Kidney capillary endothelial cell (primary cell): ENCODE measurements around the gene GRIA1.

ENCODE experiments used
- DNase-seq: peaks from one replicate; pipeline ENCODE4 v3.0.0-alpha.2; 2018; ENCODE audit warnings: low spot score

Gene GRIA1

DNA sequence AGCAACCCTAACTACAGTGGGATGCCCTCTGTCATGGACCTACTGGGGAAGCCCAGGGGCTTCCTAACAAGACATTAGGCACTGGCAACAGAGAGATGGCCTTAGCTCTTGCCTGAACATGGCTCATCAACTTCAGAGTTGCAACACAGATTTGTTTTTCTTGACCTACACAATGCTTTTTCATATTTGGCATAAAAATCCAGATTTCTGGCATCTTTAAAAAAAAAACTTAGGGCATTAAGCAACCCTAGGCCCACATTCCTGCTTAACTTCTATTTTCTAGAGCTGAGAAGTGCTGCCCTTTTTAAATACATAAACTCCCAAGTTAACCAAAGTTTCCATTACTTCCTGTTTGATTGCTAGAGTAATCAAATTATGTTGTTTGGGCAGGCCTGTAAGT lies 8.0 kb downstream of the GRIA1 start:
- no peak for DNase-seq

DNA sequence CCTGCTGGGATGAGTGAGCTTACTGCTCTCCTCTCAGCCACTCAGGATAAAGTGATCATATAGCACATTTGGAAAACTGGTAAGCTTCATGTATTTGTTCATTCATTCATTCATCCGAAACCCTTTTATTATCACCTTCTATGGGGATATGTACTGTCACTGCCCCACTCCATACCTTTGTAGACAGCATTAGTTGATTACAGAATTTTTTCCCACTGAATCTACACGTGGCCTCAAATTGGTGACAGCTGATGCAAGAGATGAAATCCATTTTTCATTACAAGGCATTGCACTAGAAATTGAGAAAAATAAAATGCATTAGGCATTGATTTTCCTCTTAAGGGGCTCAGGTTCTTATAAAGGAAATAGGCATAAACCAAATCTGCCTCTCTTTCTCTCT lies 9.7 kb downstream of the GRIA1 start:
- no peak for DNase-seq

DNA sequence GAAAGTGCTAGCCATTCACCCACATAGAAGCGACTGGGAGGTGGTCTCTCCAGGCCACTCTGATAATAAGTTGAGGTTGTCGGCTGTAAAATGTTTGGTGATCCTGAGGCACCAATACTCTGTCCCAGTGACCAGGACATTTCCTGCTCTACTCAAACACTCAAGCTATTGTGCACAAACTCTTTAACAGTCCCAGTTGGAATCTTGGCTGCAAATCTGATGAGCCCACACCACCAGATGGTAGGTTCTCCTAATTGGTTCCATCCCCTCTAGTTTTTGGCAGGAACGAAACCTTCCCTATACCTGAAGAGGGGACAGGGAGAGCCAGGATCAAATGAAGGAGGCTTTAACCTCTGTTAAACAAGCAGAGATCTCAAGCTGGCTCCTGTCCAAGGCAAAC lies 14.3 kb downstream of the GRIA1 start:
- no peak for DNase-seq

DNA sequence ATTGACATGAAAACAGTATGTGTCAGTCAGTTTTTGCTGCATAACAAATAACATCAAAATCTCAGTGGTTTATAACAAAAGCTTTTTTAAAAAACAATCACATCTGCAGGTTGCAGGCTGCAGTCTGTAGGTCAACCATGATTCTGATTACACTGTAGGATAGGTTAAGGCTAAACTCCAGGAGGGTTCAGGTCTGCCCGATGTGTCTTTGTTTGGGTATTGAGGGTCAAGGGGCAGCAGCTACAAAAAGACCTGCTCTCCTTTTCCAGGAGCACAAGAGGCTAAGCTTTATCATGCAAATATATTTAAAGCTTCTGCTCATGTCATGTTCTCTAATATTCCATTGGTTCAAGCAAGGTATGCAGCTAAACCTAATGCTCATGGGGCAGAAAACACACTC lies 18.2 kb downstream of the GRIA1 start:
- DNase-seq = no peak

DNA sequence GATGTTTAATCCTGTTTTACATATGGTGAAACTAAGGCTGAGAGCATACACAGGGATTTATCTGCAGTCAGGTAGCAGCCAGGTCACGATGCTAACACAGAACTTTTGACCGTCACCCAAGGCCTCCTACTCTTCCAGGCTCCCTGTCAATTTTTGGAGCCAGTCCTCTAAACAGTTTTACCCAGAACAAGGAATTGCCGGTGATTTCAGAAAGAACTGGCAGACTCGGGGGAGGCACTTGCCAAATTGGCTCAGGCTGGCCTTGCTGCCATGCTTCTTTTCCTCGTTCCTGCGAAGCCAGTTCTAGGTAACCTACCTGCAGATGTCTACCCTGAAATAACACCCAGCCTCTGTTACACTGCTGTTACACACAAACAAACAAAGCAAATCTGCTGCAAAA lies 21.2 kb downstream of the GRIA1 start:
- DNase-seq = no peak

DNA sequence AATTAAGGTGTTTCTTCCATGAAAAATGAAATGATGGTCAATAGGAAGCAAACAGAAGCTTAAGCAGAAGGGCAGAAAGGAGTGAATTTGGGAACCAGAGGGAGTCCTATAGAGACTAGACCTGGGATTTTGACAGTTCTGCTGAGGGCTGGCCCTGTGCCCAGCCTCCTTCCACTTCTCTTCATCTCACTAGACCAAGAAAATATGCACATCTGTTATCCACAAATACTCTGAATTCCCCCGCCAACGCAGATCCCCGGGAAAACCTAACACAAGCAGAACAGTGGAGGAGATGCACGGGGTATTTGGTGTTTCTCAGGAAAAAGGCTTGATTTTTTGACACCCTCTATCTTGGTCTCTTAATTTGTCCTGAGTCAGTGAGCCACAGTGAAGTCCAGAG lies 22.7 kb downstream of the GRIA1 start:
- DNase-seq = no peak

DNA sequence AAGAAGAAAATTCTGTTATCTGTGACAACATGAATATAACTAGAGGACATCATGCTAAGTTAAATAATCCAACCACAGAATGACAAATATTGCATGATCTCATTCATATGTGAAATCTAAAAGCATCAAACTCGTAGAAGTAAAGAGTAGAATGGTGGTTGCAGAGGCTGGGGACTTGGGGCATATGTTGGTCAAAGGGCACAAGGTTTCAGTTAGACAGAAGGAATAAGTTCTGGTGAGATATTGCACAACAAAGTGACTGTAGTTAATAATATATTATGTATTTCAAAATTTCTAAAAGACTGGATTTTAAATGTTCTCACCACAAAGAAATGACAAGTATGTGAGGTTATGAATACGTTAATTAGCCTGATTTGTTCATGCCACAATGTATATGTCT lies 24.8 kb downstream of the GRIA1 start:
- DNase-seq = no peak

DNA sequence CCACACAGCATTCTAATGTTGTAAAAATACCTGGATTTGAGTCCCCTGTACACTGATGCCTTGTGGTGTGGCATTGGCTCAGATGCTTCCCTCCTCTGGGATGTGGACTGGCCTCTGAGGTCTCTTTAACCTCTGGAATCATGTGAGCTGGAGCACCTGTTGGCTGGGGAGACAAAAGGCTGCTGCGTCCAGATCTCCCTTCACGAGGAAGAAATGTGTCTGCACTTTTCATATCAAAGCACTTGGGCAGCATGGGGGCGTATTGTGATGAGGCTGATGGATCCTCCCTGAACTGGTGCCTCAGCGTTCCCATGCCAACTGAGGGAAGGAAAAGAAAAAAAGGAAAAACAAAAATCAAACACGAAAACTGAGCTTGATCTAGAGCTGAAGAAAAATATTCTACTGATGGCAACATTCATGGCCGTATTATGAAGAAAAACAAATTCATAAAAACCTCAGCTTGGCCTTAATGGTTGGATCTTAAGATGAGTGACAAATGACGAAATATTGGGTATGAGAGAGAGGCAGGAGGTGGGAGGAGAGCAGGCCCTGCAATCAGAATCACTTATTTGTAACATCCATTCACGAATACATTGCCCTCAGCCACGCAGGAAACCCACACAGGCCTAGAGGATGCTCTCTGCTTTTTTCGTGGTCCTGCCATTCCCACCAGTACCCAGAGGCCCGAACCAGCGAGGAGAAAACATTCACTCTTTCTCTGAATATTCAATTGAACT lies 26.2 kb downstream of the GRIA1 start:
- DNase-seq = no peak

DNA sequence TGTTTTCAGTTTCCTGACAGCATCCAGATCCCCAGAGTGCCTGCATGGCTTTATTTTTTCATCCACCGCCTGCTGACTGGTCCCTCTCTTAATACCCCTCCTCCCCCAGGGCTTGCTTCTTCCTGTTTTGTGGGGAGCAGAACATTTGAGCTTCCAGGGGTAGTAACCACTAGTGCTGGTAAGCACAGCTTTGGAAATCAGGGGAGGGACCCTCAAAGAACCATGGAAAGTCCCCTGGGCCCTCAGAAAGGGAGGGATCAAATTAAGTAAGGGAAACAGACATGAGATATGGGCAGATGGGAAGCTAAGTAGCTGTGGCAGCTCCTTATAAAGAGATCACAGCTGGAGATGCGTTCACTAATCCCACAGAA lies 26.8 kb downstream of the GRIA1 start:
- no peak for DNase-seq

DNA sequence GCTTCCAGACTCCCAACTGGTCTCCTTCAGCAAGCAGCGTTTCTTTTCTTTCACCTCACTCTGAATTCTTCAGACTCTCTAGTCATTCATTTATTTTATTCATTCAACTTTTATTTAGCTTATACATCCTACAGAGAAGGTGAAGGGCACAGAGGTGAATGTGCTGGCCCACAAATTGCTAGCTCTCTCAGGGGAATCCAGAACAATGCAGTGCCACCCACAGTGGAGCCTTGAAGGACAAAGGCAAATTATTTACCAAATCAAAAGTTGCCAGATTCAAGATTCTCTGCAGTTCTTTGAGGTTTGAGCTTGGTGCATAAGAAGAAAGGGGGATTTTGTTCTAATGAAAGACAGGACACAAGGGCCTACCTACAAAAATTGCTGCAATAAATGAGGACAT lies 29.7 kb downstream of the GRIA1 start:
- no peak for DNase-seq

DNA sequence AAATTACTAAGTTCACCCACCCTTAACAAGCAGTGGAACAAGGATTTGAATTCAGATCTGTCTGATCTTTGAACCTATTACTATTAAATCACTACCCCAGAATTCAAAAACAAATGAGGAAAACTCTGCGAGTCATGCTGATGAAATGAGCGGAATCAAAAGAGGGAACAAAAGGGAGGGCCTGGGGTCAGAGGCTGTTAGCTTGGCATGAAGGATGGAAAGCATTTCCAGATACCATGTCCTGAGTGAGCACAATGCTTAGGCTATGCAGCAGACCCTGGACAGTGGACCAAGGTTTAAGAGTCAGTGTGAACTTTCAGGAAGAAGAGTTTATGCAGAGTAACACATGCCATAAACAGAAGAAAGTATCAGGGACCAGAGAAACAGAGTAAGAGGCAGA lies 30.5 kb downstream of the GRIA1 start:
- DNase-seq = no peak

DNA sequence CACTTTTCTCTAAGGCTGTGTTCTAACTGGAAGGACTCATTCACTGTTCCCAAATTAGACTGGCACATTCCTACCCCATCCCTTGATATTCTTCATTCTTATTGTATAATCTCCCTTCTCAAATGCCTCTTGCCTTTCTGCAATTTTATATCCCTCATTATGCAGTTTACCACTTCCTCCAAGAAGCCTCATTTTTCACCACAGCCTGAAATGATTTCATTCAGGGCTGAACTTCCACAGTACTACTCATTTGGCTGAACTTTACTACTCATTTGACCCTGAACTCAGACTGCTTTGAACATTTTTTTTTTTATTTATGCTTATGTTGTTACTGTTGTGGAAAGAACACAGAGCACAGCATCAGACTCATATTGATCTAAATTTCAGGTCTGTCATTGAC lies 32.7 kb downstream of the GRIA1 start:
- no peak for DNase-seq

DNA sequence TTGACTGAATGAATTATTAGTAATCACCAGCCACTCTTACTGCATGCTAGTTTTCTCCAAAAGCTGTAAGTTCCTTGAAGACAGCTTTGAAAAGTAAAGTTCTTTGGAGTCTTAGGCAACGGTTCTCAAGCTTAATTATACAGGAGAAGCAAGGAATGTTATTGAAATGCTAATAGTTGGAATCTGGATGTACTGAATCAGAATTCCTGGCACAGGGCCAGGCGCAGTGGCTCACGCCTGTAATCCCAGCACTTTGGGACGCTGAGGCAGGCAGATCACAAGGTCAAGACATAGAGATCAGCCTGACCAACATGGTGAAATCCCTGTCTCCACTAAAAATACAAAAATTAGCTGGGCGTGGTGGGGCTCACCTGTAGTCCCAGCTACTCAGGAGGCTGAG lies 33.4 kb downstream of the GRIA1 start:
- DNase-seq = peak; percentile 9

DNA sequence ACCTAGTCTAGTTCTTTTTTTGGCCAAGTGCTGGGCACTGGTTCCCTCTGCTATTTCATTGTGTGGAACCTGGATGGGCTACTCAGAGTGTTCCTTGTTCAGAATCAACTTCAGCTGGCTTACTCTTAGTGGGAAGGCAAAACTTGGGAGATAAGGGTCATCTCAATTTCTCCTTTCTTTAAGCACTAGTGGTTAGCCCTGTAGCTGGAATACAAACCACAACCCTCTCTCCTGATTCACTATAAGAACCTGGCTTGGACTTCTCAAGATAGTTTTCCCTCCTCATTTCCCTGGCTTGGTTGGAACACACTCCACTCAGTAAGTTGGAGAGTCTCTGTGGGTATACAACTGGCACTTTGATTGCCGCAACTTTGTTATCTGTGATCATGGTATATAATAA lies 35.1 kb downstream of the GRIA1 start:
- no peak for DNase-seq

DNA sequence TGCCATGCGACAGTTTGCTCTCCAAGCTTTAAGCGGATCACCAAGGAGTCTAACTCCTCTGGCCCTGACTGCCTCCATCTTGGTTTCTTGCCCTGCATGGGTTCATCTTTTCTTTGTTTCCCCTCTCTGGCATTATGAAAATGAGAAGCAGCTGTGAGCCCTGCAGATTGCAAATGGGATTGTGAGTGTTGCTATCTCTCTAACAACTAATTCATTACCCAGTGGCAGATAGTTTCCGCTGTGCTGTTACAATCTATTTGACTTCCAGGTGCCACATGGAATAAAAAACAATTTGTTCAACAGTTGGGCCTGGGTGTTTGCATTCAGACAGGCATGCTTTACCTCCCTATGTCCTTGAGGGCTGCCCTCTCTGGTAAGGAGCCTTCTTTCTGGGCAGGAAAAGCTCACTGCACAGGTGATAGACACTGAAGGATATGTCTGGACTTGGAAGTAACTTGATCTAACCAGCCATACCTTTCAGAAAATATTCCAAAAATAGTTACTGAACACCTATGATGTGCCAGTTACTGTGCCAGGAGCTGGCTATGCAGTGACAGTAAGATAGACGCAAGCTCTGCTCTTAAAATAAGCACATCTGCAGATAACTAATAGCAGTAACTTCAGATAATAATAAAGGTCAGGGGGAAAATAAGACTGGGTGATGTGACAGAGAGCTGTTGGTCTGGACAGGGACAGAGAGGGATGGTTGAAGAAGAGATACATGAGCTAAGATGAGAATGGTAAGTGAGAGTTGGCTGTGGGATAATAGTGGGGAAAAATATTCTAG lies 40.1 kb downstream of the GRIA1 start:
- no peak for DNase-seq

DNA sequence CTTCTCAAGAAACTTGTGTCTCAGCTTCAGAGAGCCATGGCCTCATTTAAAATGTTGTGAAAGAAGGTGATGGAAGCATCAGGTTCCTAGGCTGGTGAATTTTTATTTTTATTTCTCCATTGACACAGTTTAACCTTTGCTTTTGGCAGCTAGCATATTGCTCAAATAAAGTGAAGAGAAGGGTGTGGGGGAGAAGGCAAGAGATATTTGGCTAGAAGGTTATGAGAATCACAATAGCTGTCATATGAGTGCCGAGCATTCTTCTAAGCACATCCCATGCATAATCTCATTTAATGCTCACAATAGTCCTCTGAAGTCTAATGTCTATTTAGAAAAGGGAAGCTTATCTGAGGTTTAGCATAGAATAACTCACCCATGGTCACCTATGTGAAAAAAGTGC lies 43.1 kb downstream of the GRIA1 start:
- no peak for DNase-seq

DNA sequence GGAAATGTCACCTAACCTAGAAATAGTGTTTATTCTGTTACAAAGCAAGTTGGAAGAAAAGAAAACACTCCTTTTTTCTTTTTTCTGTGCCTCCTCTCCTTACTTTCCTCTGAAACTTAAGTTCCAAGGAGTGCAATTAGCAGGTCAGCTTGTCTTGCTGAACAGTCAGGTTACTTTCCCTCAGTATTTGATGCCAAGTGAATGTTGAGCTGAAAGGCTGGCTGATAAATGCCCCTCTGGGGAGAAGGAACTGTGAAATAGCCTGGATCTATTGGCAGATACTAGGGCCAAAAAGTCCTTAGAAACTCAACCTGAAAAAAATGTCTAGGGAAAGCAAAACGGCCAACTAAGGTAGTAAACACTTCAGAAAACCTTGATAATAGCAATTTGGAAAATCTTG lies 43.6 kb downstream of the GRIA1 start:
- DNase-seq = no peak

DNA sequence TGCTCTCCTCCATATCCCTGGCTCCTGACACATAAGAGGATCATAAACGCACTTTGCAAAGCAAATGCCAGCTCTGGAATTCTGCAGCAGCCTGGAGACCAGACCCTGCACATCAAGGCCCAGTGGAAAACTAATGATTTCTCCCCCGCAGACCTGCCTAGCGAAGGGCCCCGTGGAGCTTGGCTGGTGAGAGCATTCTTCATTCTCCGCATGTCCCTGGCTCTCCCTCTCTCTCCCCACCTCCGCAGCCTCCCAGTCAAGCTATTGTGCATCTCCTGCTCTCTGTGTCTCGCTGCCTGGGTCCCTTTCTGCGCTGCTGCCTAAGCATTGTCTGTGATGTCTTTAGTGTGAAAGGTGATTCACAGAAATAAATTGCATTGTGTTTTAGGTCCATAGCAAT lies 46.7 kb downstream of the GRIA1 start:
- no peak for DNase-seq

DNA sequence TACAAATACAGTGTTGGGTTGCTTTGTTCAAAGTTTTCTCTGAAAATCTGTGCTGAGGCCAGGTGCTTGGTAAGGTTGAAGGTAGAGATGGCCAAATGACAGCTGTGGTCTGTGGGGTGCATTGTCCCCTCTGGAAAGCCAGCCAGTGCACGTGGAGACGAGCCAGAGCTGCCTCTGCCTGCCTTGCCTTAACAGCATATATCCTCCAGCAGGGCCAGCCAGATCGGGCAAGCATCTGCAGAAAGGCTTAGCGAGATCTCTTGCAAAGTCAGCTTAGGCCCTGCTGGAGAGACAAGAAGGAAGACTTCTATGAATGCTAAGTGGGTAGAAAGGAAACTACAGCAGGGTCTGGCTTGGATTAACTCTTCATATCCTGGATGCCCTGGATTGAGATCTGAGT lies 49.5 kb downstream of the GRIA1 start:
- DNase-seq = no peak

DNA sequence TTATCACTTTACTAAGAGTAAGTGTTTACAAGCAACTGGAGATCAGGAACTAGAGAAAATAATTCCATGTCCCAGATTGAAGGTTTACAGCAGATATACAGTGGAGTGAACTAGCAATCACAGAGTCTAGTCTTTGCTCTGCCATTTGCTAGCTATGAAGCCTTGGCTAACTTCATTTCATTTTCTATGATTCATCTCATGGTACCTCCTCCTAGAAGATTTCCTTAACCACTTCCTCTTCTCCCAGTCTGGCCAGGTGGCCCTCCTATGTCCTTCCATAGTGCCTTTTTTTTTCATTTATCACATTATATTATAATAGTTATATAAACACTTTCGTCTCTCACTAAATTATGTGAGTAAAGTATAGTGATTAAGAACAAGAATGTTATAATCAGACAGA lies 52.1 kb downstream of the GRIA1 start:
- DNase-seq = no peak

DNA sequence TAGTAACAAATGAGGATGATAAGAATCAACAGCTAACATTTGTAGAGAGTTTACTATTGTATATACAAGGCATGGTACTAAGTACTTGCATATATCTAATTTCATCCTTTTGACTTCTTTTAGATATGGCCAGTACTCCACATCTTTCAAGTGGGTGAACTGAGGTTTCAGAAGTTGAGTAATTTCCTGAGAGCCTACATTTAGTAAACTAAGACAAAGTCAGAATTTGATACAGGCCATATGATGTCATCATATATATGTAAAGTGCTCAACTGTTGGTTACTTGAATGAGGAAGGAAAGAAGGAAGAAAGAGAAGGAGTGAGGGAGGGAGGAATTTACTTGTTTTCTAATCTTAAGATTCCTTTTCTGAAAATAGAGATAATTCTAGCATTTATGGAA lies 52.8 kb downstream of the GRIA1 start:
- DNase-seq = no peak

DNA sequence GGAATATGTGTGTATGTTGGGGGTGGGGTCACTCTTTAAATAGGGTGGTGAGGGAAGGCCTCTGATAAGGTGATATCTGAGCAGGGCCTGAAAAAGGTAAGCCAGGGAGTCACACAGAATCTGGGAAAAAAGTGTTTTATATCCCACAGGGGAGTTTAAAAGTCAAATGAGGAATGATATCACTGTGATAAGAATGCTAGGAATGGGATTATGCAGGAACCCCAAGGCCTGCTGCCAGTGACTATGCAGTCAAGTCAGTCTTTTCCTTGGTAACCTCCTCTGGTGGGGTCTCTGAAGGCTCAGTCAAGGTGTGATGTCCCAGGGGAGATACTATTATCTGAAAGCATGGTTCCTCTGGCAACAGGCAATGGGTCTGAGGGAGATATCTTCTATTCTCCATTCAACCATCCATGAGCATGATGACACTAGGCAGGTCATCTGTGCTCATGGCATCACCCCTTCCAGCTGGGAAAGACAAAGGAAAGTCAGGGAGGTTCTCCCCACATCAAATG lies 53.5 kb downstream of the GRIA1 start:
- no peak for DNase-seq

DNA sequence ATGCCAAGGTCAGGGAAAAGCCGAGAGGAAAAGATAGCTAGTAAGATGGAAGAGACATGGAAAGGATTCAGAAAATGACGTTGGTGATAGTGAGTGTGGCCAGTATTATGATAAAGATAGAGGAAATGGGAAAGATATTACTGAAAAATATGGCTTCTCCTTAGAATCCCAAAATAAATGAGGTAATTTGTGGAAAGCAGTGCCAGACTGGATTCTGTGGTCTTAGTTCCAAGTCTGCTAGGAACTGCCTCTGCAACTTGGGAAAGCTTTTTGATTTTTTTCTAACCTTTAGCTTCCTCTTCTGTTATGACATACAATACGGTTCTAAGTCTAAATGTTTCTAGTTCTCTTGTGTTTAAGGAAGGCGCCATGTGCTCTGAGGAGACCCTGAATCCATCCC lies 54.2 kb downstream of the GRIA1 start:
- DNase-seq = no peak

DNA sequence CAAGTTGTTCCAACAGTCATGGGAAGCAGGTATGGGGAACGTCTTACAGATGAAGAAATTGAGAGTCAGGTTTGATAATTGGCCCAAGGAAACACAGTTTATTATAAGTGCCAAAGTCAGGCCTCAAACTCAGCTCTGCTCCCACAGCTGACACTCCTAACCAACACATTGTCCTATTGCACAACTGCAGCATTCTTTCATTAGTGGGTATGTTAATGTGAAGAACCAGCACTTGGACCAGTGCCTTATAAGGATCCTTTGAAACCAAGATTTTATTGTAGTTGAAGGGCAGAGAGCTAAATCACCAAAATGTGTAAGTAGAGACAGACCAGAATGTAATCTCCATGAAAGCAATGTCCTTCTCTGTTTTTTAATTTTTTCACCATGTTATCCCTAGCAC lies 56.1 kb downstream of the GRIA1 start:
- no peak for DNase-seq
